Thymus (tissue), 11 donors: Measurements from ENCODE around the gene FES. TPM values are rescaled to one million over a fixed set of nuclear protein-coding genes. Genes with fewer than 3 reads are reported as not detected.
A peak's percentile ranks its signal among the peaks of the same experiment; 100 is the strongest.

Experiments
- DNase-seq, 9 donors: peaks; one replicate each; pipeline ENCODE4 v3.0.0-alpha.2; 2013; ENCODE audit warnings: low spot score in 9 of 9, low read depth in 6 of 9, missing footprints in 1 of 9
- H3K27ac ChIP-seq, 2 donors: one replicate each; pipeline ENCODE4 v1.5.1; 2013; ENCODE audit warnings: control low read depth in 1 of 2, low read depth in 1 of 2, low read length in 1 of 2, mild to moderate bottlenecking in 1 of 2, moderate library complexity in 1 of 2
- H3K27me3 ChIP-seq, 2 donors: one replicate each; pipeline ENCODE4 v1.5.1; 2013; ENCODE audit warnings: low read length in 1 of 2; ENCODE audit not compliant: control insufficient read depth in 2 of 2, insufficient read depth in 1 of 2
- H3K36me3 ChIP-seq, 2 donors: one replicate each; pipeline ENCODE4 v1.5.1; 2013; ENCODE audit warnings: low read length in 1 of 2, mild to moderate bottlenecking in 1 of 2, moderate library complexity in 1 of 2; ENCODE audit not compliant: control insufficient read depth in 2 of 2, insufficient read depth in 2 of 2
- H3K4me1 ChIP-seq, 2 donors: one replicate each; pipeline ENCODE4 v1.5.1; 2013; ENCODE audit warnings: low read length in 2 of 2; ENCODE audit not compliant: control insufficient read depth in 2 of 2, insufficient read depth in 2 of 2
- H3K4me3 ChIP-seq, 2 donors: one replicate each; pipeline ENCODE4 v1.5.1; 2013; ENCODE audit warnings: low read length in 2 of 2, control low read depth in 1 of 2, mild to moderate bottlenecking in 1 of 2
- H3K9me3 ChIP-seq, 2 donors: one replicate each; pipeline ENCODE4 v1.5.1; 2013; ENCODE audit warnings: low read length in 1 of 2, mild to moderate bottlenecking in 1 of 2; ENCODE audit not compliant: control insufficient read depth in 2 of 2, insufficient read depth in 1 of 2
- WGBS: extraction: QIAGEN DNeasy Blood & Tissue Kit; methylation state at CpG from one replicate; pipeline ENCODE4 v1.1.7; 2013; 5-methylcytosine and 5-hydroxymethylcytosine counted together
- polyA plus RNA-seq: library from polyadenylated mRNA; stranded (reverse); fragments of 200-250 nt; gene quantifications from one replicate; pipeline ENCODE4 v1.2.3, GENCODE V29; 2013
- total RNA-seq: library from RNA; stranded (reverse); fragments of 120-200 nt; gene quantifications from one replicate; pipeline ENCODE4 v1.2.4, GENCODE V29; 2013
- donor health status: healthy.

The FES gene
- total and polyA plus RNA-seq, 2 donors: 8.3 to 19.4 TPM

GRCh38 chr15:90877996-90878395 is 6.3 kb upstream of the FES start:
- Histone ChIP-seq H3K27ac (no peak overlapping the region), H3K36me3 (peaks cover 52 to 67% of the 10 kb centered on the region in 2 donors), H3K9me3 (no peaks in the 10 kb centered on the region), H3K4me3 (no peak overlapping the region), H3K27me3 (no peaks in the 10 kb centered on the region), H3K4me1 (peaks cover 0 to 14% of the 10 kb centered on the region in 2 donors)
- 95% methylated on average over 14 of the region's 14 CpGs for WGBS
- no peak for DNase-seq

DNA sequence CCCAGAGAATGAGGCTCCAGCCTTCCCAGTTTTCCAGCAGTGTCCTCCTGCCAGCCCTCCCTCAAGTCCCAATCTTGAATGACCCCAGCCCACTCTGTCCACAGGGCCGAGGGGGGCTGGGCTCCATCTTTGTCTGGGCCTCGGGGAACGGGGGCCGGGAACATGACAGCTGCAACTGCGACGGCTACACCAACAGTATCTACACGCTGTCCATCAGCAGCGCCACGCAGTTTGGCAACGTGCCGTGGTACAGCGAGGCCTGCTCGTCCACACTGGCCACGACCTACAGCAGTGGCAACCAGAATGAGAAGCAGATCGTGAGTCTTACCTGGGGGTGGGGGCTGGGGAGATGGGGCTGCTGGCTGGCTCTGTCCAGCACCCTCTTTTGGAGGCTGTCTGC is 5.6 kb upstream of the FES start:
- H3K36me3 ChIP-seq: peaks cover 52 to 67% of the 10 kb centered on the region in 2 donors
- H3K27ac ChIP-seq: no peak overlapping the region
- no peak for DNase-seq
- H3K9me3 ChIP-seq: no peaks in the 10 kb centered on the region
- no peak overlapping the region for H3K4me3 ChIP-seq
- peaks cover 0 to 7% of the 10 kb centered on the region in 2 donors for H3K27me3 ChIP-seq
- 98% methylated on average over 15 of the region's 15 CpGs for WGBS
- peaks cover 0 to 12% of the 10 kb centered on the region in 2 donors for H3K4me1 ChIP-seq

GRCh38 chr15:90879730-90880366 is 4.5 kb upstream of the FES start:
- Histone ChIP-seq H3K27ac (no peak overlapping the region), H3K27me3 (peaks cover 3 to 18% of the 10 kb centered on the region in 2 donors), H3K4me3 (no peak overlapping the region), H3K4me1 (peaks cover 0 to 10% of the 10 kb centered on the region in 2 donors), H3K36me3 (peaks cover 52 to 67% of the 10 kb centered on the region in 2 donors), H3K9me3 (no peaks in the 10 kb centered on the region)
- WGBS: 96% methylated on average over 35 of the region's 35 CpGs
- no peak for DNase-seq

DNA sequence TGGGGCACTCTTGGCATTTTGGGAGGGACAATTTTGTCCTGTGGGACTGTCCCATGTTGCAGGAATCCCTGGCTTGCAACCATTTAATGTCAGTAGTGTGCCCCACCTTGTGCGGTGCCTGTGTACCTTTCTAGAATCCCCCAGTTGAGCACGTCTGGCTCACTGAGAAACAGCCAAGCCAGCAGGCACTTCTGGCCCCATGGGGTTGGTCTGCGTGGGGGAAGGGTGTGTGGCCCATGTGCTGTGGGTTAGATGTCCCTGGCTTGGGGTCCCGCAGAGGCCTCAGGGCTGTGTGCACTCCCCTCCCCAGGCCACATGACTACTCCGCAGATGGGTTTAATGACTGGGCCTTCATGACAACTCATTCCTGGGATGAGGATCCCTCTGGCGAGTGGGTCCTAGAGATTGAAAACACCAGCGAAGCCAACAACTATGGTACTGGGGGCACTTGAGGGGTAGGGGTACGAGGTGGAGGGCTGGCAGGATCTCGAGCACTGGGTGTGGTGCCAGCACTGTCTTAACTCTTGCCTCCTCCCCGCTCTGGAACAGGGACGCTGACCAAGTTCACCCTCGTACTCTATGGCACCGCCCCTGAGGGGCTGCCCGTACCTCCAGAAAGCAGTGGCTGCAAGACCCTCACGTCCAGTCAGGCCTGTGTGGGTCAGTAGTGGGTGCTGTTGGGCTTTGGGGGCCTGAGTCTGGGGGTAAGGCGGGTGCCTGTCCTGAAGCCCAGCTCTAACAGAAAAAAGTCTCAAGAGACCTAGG is 3.7 kb upstream of the FES start:
- Histone ChIP-seq H3K27me3 (peaks cover 7 to 25% of the 10 kb centered on the region in 2 donors), H3K36me3 (peaks cover 52 to 66% of the 10 kb centered on the region in 2 donors), H3K9me3 (peaks cover 0 to 6% of the 10 kb centered on the region in 2 donors), H3K27ac (no peak overlapping the region), H3K4me1 (peaks cover 0 to 17% of the 10 kb centered on the region in 2 donors), H3K4me3 (no peak overlapping the region)
- DNase-seq: no peak
- 96% methylated on average over 16 of the region's 16 CpGs for WGBS

- peaks cover 7 to 29% of the 10 kb centered on the region in 2 donors for H3K27me3 ChIP-seq
- H3K9me3 ChIP-seq: peaks cover 0 to 6% of the 10 kb centered on the region in 2 donors
- no peak overlapping the region for H3K27ac ChIP-seq
- peaks cover 0 to 22% of the 10 kb centered on the region in 2 donors for H3K4me1 ChIP-seq
- no peak overlapping the region for H3K4me3 ChIP-seq
- 98% methylated on average over 35 of the region's 35 CpGs for WGBS
- H3K36me3 ChIP-seq: peaks cover 50 to 58% of the 10 kb centered on the region in 2 donors
- no peak for DNase-seq
Observed at GRCh38 chr15:90881181-90881977, 2.9 kb upstream of the FES start.

- no peak overlapping the region for H3K4me3 ChIP-seq
- peaks cover 7 to 29% of the 10 kb centered on the region in 2 donors for H3K27me3 ChIP-seq
- no peak overlapping the region for H3K27ac ChIP-seq
- peaks cover 0 to 6% of the 10 kb centered on the region in 2 donors for H3K9me3 ChIP-seq
- 96% methylated on average over 19 of the region's 19 CpGs for WGBS
- peaks cover 0 to 22% of the 10 kb centered on the region in 2 donors for H3K4me1 ChIP-seq
- DNase-seq: no peak
- H3K36me3 ChIP-seq: peaks cover 43 to 51% of the 10 kb centered on the region in 2 donors
Observed at GRCh38 chr15:90881978-90882721, 2.2 kb upstream of the FES start.

GRCh38 chr15:90882781-90883525 is 1.4 kb upstream of the FES start:
- no peak overlapping the region for H3K27ac ChIP-seq
- H3K4me1 ChIP-seq: peaks cover 0 to 22% of the 10 kb centered on the region in 2 donors
- DNase-seq: no peak
- peaks cover 35 to 43% of the 10 kb centered on the region in 2 donors for H3K36me3 ChIP-seq
- 95% methylated on average over 13 of the region's 13 CpGs for WGBS
- H3K4me3 ChIP-seq: no peak overlapping the region
- H3K27me3 ChIP-seq: peaks cover 7 to 29% of the 10 kb centered on the region in 2 donors
- peaks cover 0 to 6% of the 10 kb centered on the region in 2 donors for H3K9me3 ChIP-seq

DNA sequence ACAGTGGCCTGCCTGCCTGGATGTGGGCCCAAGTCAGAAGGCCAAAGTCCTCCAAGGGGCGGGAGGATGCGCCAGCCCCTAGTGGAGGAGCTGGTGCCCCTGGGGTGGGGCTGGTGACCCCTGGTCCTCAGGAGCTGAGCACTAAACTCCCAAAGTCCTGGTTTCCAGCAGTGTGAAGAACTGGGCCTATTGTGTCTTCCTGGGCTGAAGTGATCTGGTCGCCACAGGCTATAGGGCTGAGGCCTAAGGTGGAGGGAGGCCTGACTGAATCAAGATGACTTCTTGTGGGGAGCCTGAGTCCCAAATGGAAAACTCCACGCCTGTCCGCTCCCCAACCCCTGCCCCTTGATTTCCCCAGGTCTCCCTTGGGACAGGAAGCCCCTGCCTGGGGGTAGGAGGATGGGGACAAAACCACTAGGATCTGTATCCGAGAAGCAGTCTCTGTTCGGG is 753 bp upstream of the FES start:
- no peak for DNase-seq

More for the DNA sequence above, 753 bp upstream of the FES start:
- Histone ChIP-seq H3K27me3 (peaks cover 7 to 29% of the 10 kb centered on the region in 2 donors), H3K27ac (peak overlapping the region; percentile 62 to 68), H3K36me3 (peaks cover 31 to 37% of the 10 kb centered on the region in 2 donors), H3K4me3 (no peak overlapping the region), H3K4me1 (peaks cover 0 to 22% of the 10 kb centered on the region in 2 donors), H3K9me3 (peaks cover 0 to 6% of the 10 kb centered on the region in 2 donors)
- 84% methylated on average over 7 of the region's 7 CpGs for WGBS
